Peyer's patch (tissue), 4 donors: ENCODE data around the gene KLHL3.

Experiments
- POLR2A ChIP-seq, 2 donors: fragments of 450-650 bp; IDR thresholded peaks; one replicate each; pipeline ENCODE4 v1.5.1; 2017; ENCODE audit warnings: antibody characterized with exemption in 2 of 2, mild to moderate bottlenecking in 2 of 2, moderate library complexity in 2 of 2
- TF ChIP-seq, protein P1 (sequence below), 6 experiments: fragments of 450-650 bp in 4 of 6; fragments of 200-600 bp in 2 of 6; sonication (generic) in 1 of 6; IDR thresholded peaks; one replicate each; pipeline ENCODE4 v1.5.1; 2017 to 2019; ENCODE audit warnings: antibody characterized with exemption in 6 of 6, mild to moderate bottlenecking in 3 of 6, moderate library complexity in 1 of 6

DNA sequence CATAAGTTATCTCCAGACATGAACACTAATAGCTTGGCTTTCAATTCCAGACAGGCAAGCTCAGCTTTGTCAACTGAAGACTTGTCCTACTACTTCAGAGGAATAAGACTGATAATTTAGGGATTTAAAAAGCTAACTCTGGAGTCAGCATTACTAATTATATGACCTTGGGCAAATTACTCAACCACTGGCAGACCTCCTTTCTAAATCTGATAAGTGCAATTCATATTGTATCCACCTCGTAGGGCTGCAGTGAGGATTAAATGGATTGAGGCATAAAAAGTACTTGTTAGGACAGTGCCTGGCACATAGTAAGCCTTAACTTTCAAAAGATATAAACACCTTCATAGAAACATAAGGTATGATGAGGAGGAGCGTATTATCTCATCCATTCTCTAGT, 104.4 kb downstream of the KLHL3 start:
- TF ChIP-seq, protein P1, sequence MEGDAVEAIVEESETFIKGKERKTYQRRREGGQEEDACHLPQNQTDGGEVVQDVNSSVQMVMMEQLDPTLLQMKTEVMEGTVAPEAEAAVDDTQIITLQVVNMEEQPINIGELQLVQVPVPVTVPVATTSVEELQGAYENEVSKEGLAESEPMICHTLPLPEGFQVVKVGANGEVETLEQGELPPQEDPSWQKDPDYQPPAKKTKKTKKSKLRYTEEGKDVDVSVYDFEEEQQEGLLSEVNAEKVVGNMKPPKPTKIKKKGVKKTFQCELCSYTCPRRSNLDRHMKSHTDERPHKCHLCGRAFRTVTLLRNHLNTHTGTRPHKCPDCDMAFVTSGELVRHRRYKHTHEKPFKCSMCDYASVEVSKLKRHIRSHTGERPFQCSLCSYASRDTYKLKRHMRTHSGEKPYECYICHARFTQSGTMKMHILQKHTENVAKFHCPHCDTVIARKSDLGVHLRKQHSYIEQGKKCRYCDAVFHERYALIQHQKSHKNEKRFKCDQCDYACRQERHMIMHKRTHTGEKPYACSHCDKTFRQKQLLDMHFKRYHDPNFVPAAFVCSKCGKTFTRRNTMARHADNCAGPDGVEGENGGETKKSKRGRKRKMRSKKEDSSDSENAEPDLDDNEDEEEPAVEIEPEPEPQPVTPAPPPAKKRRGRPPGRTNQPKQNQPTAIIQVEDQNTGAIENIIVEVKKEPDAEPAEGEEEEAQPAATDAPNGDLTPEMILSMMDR (IDR thresholded peaks at IDR 0.05) = no peak
- TF ChIP-seq POLR2A (IDR thresholded peaks at IDR 0.05) = no peak
